Measurements from ENCODE around the gene KSR1. TPM values are rescaled to one million over a fixed set of nuclear protein-coding genes. Genes with fewer than 3 reads are reported as not detected.
A peak's percentile ranks its signal among the peaks of the same experiment; 100 is the strongest.

Gene KSR1
- total RNA-seq, 8 experiments from 2014 or later: 11.2 to 34.1 (median 17.6) TPM

DNA sequence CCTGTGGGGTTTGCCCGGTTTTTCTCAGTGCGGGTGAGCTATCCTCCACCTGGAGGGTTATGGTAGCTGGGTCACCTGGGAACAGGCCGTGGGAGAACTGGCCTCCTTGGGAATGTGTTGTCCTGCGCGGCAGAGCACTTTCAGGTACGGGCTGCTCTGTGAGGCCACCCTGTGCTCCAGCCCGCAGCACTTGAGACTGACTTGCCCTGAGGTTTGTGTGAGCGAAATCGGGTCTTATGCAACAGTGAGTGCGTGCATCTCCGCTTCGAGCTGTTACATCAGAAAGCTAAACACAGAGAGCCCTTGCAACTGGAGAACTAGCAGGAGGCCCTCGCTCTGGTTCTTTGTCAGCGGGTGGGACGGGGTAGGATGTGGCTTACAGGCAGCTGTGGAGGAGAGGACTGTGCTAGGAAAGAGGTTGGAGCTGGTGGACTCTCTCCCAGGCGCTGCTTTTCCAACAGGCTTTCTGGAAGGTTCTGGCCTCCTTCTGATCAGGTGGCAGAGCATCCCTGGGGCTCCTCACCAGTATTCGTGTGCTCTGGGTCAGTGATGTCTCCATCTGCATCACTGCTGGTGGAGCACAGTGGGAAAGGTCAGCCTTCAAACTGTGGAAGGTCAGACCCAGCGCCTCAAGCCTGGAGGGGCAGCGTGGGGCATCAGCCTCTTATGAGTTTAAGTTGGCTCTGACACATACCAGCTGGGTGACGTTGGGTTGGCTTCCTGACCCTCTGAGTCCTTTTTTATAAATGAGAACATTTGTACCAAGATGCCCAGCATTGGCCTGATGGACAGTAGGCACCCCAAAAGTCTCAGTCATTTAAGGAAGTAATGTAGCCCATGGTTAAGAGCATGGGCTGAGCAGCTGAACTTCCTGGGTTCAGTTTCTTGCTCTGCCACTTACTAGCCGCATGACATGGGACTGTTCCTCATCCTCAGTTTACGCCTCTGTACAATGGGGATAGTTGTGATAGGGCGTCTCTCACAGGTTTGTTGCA lies 76.3 kb downstream of the KSR1 start:
- peaks cover 42 to 61% of the 10 kb centered on the region in 2 donors for H3K4me1 ChIP-seq (replicated peaks in 1 of 2)
- peak overlapping the region in 1 of 2 donors; percentile 33 for H3K27ac ChIP-seq
- no peak overlapping the region for H3K4me3 ChIP-seq
- peak in 5 of 8 experiments; percentile 16 to 71 (median 49) for ATAC-seq (replicated peaks in 6 of 8)
- in situ Hi-C loops (cut with MboI; ENCODE audit: low pct_unique_long_range_greater_than_20kb in 2 of 9, low sequenced_read_pairs in 9 of 9, unreplicated experiment in 9 of 9): loop anchor here in 2 of 9 experiments (10.0 to 25.0 kb wide), 3 partner anchors 62 to 205 kb away; partner anchors contain the start of gene LGALS9 (in 1 of the 2)
- 75 to 100% (median 90%) methylated on average over 1 to 12 of the region's 23 CpGs; no CpG with 5 or more reads in 1 of the 10 experiments for WGBS, 10 experiments

DNA sequence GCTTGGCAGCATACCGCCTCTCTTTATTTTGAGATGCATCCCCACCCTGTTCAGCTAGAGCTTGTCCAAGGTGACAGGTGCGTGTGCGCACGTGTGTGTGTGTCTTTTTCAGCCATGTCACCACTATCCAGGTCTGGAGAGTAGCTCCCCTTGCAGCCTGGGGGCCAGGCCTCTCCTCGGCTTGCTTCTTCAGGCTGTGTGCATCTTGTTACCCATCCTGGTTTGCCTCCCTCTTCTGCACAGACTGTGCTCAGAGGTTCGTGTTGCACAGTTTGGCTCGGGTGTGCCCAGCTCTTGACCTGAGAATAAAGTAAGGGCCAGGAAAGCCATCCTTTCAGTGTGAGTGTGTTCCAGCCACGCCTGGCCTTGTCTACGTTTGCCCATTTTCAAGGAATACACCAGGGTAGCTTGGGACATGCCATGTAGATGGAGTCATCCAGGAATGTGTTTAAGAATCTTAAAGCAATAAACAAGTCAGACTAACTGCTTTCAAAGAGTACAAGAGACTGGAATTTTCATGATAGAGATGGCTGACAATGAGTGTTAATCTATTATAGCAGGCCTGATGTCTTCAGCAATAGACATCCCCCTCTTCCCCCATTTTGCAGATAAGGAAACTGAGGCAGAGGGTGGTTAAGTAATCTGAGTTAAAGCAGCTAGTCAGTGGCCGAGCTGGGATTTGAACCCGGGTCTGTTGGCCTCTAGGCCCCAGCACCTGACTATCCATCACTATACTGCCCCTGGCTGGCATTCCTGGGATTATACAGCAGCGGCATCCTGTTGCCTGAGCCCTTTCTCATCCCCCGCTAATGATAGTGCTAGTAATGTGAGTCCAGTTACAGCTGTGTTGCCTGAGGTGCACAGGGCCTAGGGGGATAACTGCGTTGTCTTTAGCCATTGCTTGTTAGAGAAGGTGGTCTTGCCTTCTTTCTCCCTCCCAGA lies 77.9 kb downstream of the KSR1 start:
- H3K4me3 ChIP-seq: no peak overlapping the region
- peak in 6 of 8 experiments; percentile 2 to 67 (median 29) for ATAC-seq (replicated peaks in 6 of 8)
- 58 to 98% (median 84%) methylated on average over 1 to 12 of the region's 14 CpGs; no CpG with 5 or more reads in 2 of the 10 experiments for WGBS, 10 experiments
- H3K4me1 ChIP-seq (replicated peaks in 1 of 2): peaks cover 40 to 66% of the 10 kb centered on the region in 2 donors
- H3K27ac ChIP-seq: peak overlapping the region in 1 of 2 donors; percentile 39
- in situ Hi-C loops (cut with MboI; ENCODE audit: low pct_unique_long_range_greater_than_20kb in 2 of 9, low sequenced_read_pairs in 9 of 9, unreplicated experiment in 9 of 9): loop anchor here in 2 of 9 experiments (10.0 to 25.0 kb wide), 3 partner anchors 61 to 203 kb away; partner anchors contain the start of gene LGALS9 (in 1 of the 2)

DNA sequence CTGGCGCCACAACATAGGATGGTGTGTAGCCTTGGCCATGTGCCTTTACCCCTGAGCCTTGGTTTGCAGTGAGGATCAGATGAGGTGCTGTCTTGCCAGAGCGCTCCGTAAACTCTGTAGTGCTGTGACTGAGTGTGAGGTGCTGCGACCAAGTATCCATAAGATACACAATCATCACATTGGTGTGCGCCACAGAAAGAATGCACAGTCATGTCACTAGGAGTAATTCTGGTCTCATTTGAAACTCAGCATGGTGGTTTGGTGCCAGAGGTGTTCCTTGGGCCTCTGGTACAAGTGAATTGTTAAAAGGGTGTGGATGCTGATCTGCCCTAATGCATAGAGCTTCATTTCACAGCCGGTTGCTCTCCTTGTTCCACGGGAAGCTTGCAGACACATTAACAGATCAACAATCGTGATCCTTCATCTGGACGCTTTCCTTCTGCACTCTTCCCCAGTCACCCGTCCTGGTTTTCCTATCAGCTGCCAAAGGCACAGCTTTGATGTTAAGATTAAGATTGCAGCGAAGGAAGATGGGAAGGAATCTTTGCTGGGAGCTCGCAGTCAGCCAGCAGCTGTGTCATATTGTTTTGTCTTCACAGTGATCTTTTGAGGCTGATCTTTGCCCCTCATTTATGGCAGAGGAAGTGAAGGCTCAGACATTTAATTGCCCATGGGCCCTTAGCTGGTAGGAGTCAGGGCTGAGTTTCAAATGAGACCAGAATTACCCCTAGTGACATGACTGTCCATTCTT lies 79.1 kb downstream of the KSR1 start:
- H3K4me1 ChIP-seq (replicated peaks in 1 of 2): peaks cover 42 to 62% of the 10 kb centered on the region in 2 donors
- 21 to 82% (median 30%) methylated on average over 1 to 8 of the region's 12 CpGs; no CpG with 5 or more reads in 2 of the 10 experiments for WGBS, 10 experiments
- peak in 2 of 8 experiments; percentile 7 to 14 for ATAC-seq (replicated peaks in 6 of 8)
- no peak overlapping the region for H3K4me3 ChIP-seq
- in situ Hi-C loops (cut with MboI; ENCODE audit: low pct_unique_long_range_greater_than_20kb in 2 of 9, low sequenced_read_pairs in 9 of 9, unreplicated experiment in 9 of 9): loop anchor here in 2 of 9 experiments (10.0 to 25.0 kb wide), 3 partner anchors 59 to 202 kb away; partner anchors contain the start of gene LGALS9 (in 1 of the 2)
- peak overlapping the region in 1 of 2 donors; percentile 42 for H3K27ac ChIP-seq

DNA sequence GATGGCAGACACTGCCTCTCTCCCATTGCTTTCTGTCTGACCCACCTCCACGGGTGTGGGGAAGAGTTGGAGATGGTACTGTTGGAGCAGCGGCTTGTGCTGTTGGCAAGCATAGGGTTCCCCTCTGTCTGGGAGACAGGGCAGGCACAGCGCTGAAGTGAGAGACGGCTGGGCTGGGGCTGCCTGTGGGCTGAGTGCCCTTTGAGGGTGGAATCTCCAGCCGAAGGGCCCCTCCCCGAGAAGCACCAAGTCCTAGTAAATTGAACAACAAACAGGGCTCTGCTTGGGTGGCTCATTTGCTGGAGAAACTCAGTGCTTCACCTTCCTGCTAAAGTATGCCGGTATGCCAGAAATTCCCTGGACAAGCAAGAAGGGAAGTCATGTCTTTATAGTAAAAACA lies 79.7 kb downstream of the KSR1 start:
- WGBS, 10 experiments: 41 to 100% (median 56%) methylated on average over 1 to 6 of the region's 7 CpGs; no CpG with 5 or more reads in 4 of the 10 experiments
- H3K4me3 ChIP-seq: no peak overlapping the region
- in situ Hi-C loops (cut with MboI; ENCODE audit: low pct_unique_long_range_greater_than_20kb in 2 of 9, low sequenced_read_pairs in 9 of 9, unreplicated experiment in 9 of 9): loop anchor here in 2 of 9 experiments (10.0 to 25.0 kb wide), 3 partner anchors 59 to 201 kb away; partner anchors contain the start of gene LGALS9 (in 1 of the 2)
- peak overlapping the region in 1 of 2 donors; percentile 46 for H3K27ac ChIP-seq
- peaks cover 36 to 56% of the 10 kb centered on the region in 2 donors for H3K4me1 ChIP-seq (replicated peaks in 1 of 2)
- peak in 3 of 8 experiments; percentile 4 to 35 (median 21) for ATAC-seq (replicated peaks in 6 of 8)

DNA sequence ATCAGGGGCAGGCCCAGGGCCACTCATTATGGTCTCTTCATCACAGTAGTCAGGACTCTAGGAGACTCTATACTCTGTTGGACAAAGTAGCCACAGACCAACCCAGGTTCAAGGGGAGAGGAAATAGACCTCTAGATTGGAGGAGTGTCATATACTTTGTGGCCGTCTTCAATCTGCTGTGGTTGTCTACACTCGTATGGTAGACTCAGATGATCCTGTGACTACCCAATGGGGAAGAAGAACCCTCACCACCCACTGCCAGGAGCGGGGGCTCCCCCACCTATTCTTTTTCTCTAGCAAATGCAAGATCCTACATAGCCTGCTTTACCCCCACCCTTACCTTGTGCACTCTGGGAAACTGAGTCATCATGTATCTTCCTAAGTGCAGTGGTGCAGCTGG lies 80.5 kb downstream of the KSR1 start:
- ATAC-seq (replicated peaks in 6 of 8): no peak
- Histone ChIP-seq H3K27ac (no peak overlapping the region), H3K4me3 (no peak overlapping the region), H3K4me1 (replicated peaks in 1 of 2) (peaks cover 32 to 48% of the 10 kb centered on the region in 2 donors)
- 80 to 100% (median 87%) methylated on average over 1 to 3 of the region's 3 CpGs; no CpG with 5 or more reads in 6 of the 10 experiments for WGBS, 10 experiments
- in situ Hi-C loops (cut with MboI; ENCODE audit: low pct_unique_long_range_greater_than_20kb in 2 of 9, low sequenced_read_pairs in 9 of 9, unreplicated experiment in 9 of 9): loop anchor here in 2 of 9 experiments (10.0 to 25.0 kb wide), 3 partner anchors 58 to 201 kb away; partner anchors contain the start of gene LGALS9 (in 1 of the 2)

DNA sequence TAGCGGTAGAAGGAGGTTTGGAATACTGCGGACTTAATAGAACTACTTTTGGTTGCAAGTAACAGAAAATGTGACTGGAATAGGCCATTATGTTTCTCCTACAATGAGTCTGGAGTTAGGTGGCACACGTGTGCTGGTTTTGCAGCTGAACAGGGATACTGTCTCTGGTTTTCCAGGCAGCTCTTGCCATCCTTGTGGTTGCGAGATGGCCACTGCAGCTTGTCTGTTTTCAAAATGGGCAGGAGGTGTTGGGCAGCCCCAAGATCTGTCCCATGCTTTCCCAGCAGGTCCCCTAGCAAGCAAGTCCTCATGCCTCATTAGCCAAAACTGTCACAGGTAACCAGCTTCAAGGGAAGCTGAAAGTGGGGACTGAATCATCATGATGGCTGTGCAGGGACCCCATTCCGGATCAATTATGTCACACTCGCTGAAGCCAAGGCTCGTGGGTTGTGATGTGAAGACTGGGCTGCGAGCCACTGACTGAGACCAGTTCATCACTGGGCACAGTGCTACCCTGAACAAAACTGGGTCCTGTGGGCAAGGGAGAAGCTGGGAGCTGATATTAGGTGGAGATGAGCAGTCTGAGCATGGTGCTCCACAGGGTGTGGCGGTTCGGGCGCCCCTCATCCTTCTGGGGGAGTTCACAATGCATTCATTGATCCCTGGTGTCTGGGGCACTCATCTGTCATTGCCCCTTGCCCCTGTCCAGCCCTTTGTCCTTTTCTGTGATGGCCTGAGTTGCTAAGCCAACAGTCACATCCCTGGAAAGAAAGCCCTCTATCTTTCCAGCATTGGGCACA lies 82.1 kb downstream of the KSR1 start:
- Histone ChIP-seq H3K4me3 (no peak overlapping the region), H3K4me1 (replicated peaks in 1 of 2) (peaks cover 28 to 40% of the 10 kb centered on the region in 2 donors), H3K27ac (no peak overlapping the region)
- in situ Hi-C loops (cut with MboI; ENCODE audit: low pct_unique_long_range_greater_than_20kb in 2 of 9, low sequenced_read_pairs in 9 of 9, unreplicated experiment in 9 of 9): loop anchor here in 2 of 9 experiments (10.0 to 25.0 kb wide), 3 partner anchors 56 to 199 kb away; partner anchors contain the start of gene LGALS9 (in 1 of the 2)
- no peak for ATAC-seq (replicated peaks in 6 of 8)
- WGBS, 10 experiments: 40 to 90% (median 79%) methylated on average over 1 to 10 of the region's 11 CpGs

DNA sequence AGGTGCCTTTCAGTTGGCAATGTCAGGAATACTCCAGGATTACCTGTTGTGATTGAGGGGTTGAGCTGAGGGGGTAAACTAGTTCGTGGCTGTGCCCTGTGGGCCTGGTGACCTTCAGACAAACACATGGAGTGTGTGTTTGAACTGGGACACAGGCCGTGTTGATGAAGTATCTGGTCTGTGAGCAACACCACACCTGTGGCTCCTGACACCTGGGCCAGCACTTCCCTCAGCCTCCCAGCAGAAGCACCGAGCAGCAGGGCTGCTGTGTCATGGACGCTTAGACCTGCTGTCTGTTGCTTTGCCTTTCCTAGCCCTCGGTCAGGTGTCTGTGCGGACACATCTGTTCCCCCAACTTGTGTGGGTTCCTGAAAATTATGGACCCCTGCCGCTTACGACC lies 82.9 kb downstream of the KSR1 start:
- H3K4me3 ChIP-seq: no peak overlapping the region
- H3K27ac ChIP-seq: no peak overlapping the region
- in situ Hi-C loops (cut with MboI; ENCODE audit: low pct_unique_long_range_greater_than_20kb in 2 of 9, low sequenced_read_pairs in 9 of 9, unreplicated experiment in 9 of 9): loop anchor here in 2 of 9 experiments (10.0 to 25.0 kb wide), 3 partner anchors 56 to 198 kb away; partner anchors contain the start of gene LGALS9 (in 1 of the 2)
- no peak for ATAC-seq (replicated peaks in 6 of 8)
- H3K4me1 ChIP-seq (replicated peaks in 1 of 2): peaks cover 28 to 37% of the 10 kb centered on the region in 2 donors
- 80 to 100% (median 100%) methylated on average over 1 to 4 of the region's 8 CpGs; no CpG with 5 or more reads in 3 of the 10 experiments for WGBS, 10 experiments

DNA sequence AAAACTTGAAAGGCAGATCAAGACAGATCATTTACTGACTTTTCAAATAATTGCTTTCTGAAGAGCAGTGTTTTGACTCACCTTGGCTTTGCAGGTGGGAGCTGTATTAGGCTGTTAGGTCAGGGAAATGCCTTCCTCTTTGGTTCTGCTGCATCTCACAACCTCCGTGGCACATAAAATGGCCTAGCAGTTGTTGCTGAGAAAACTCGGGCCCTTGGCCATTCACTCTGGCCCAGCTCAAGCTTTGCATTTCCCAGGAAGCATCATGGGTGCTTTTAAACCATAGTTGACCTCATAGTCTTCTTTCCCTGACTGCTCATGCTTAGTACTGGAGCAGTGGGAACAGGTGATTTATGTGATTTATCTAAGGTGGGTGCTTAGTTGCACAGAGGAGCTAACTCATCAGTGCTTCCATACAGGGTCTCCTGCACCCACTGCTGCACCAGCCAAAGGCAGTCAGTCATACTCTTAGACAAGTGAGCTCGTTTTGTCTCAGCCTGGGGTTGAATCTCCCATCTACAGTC lies 83.6 kb downstream of the KSR1 start:
- WGBS, 10 experiments: 0 to 100% (median 51%) methylated on average over 1 to 3 of the region's 3 CpGs; no CpG with 5 or more reads in 3 of the 10 experiments
- in situ Hi-C loops (cut with MboI; ENCODE audit: low pct_unique_long_range_greater_than_20kb in 2 of 9, low sequenced_read_pairs in 9 of 9, unreplicated experiment in 9 of 9): loop anchor here in 2 of 9 experiments (10.0 to 25.0 kb wide), 3 partner anchors 55 to 197 kb away; partner anchors contain the start of gene LGALS9 (in 1 of the 2)
- Histone ChIP-seq H3K4me1 (replicated peaks in 1 of 2) (peaks cover 22 to 30% of the 10 kb centered on the region in 2 donors), H3K27ac (no peak overlapping the region), H3K4me3 (no peak overlapping the region)
- peak in 5 of 8 experiments; percentile 18 to 66 (median 27) for ATAC-seq (replicated peaks in 6 of 8)

DNA sequence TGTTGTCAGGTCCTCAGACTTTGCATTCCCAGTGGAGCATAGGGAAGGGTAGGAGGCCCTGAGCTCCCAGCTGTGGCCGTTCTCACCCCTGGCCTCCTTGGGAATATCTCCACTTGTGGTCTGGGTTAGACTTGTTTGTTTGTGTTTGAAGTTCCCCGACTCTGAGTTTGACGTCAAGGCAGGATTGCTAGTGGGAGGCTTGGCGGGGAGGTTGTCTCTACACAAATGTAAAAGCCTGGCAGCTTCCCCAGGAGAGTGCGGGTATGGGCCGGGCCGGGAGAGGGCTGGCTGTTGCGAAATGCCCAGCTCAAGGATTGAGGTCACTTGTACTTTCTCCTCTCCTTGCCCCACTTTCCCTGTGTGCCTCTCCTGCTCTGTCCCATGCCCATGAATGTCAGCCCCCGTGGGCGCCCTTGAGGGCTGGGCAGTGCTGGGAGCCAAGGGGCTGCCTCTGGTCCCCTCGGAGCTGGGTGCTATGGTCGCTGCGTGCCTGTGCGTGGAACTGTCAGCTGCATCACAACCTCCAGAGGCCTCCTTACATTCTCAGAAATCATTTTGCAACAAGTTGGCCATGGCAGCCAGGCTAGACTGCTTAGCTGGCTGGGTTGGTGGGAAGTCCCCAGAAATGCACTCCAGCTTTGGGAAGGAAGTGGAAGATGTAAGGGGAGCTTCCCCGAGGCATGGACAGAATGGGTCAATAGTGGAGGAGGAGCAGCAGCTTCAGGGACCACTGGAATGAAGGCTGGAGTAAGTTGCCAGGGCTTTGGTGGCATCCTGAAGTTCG lies 84.3 kb downstream of the KSR1 start:
- peak; percentile 27 to 86 (median 52) for ATAC-seq (replicated peaks in 6 of 8)
- 0 to 100% (median 49%) methylated on average over 1 to 14 of the region's 16 CpGs for WGBS, 10 experiments
- Histone ChIP-seq H3K27ac (no peak overlapping the region), H3K4me1 (replicated peaks in 1 of 2) (peaks cover 16 to 26% of the 10 kb centered on the region in 2 donors), H3K4me3 (no peak overlapping the region)
- in situ Hi-C loops (cut with MboI; ENCODE audit: low pct_unique_long_range_greater_than_20kb in 2 of 9, low sequenced_read_pairs in 9 of 9, unreplicated experiment in 9 of 9): loop anchor here in 1 of 9 experiments (25.0 kb wide), 2 partner anchors 97 to 197 kb away; partner anchors contain the start of gene LGALS9
